G401.6 (cell line): ENCODE data around the gene MRRF.

Experiments
- FAIRE-seq: peaks from 2 replicates; lab custom pipeline; 2012; peaks lifted over from hg19 to GRCh38; lab: Jason Lieb, UNC

Gene MRRF

DNA sequence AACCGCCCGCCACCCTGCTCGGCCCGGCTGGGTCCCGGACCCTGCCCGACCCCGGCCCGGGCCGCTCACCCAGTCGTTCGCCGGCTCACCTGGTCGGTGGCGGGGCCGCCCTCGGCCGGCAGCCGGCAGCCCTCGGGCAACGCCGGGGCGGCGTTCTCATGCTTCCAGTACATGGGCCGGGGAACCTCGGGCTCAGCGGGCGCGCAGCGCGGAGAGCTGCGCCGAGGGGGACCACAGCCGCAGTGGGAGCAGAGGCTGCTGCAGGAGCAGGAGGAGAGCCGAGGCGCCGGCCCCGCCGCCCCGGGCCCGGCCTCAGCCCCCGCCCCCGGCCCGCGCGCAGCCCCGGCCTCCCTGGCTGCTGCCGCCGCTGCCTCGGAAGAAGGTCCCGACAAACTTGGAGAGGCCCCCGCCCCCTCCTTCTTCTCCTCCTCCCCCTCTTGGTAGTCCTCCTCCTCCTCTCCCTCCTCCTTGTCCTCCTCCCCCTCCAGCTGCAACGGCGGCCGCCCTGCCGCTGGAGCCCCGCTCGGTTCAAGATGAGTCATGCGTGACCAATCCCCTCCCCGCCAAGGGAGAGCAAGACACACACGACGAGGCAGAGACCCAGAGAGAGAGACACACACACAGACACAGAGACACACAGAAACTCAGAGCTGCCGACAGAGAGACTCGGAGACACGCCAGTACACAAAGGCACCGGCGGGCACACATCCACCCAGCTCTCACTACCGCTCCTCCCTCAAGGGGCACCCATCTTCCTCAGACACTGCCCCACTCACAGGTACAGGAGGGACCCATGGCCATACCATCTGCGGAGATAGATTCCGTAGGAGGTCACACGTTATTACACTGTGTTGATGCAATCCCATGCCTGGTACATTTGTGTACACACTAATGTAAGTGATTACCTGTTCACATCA, 35.9 kb upstream of the MRRF start, which contains the start of gene LHX6:
LHX6 (minus strand) TSS at position 390 of the 917 bp plus-strand sequence; CDS start at position 173, 217 bp downstream.
- no peak for FAIRE-seq

DNA sequence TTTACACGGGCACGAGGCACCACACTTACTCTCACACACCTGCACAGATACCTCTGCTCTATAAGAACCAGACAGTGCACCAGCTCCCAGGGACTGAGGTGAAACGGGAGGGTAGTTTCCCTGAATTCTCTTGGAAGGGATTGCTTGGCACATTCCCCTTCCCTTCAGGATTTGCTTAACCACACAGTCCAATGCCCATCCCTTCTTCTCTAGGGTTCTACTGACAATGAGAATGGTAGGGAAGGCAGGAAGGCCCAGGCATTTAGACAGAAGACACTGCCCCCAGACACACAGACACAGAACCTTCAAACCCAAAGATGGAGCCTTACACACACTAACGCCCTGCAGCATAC, 35.2 kb upstream of the MRRF start:
- FAIRE-seq = no peak

DNA sequence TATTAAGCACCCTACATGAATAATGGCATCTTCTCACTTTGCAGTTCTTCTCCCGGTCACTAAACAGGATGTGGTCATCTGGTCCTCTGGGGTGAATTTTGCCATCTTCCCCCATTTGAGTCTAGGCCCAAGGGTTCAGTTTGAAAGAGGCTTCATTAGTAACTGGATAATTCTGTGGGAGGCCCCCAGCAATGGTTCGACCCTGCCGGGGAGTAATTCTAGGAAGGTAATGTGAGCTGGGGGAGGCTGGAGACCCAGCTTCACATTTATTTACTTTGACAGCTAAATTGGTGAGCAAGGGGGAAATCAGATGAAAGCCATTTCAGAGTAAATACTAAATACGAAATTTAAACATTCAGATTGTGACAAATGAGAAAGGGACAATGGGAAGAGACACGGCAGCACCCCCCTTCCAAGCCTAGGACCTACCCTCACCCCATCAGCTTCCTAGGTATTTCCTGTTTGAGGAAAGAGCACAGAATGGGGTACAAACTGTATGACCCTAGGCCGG, 31.8 kb upstream of the MRRF start:
- no peak for FAIRE-seq

DNA sequence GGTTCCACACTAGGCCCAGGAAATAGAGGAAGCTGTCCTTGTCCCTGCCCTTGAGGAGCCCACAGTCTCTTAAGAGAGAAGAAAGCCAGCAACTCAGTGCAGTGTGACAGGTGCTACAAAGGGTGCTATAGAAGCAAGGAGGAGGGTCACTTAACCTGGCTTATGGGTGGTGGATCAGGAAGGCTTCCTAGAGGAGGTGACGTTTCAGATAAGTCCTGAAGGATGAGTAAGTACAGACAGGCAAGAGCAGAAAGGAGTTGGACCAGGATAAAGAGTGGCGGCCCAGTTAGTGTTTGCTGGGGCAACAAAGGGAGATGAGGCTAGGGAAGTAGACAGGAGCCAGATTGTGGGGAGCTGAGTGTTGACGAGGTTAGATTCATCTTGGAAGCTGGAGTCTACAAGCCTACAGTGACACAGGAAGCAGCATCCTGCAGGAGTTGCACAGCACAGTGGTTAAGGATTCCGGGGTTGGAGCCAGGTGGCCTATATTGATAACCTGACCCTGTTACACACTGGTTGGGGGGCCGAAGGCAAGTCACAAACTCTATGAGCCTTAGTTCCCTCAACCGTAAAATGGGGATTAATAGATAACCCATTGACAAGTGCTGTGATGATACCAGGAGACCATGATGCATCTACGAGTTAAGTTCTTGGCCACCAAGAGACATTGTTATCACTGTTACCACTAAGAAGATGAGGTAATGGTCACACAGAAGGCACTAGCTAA, 30.5 kb upstream of the MRRF start:
- no peak for FAIRE-seq

DNA sequence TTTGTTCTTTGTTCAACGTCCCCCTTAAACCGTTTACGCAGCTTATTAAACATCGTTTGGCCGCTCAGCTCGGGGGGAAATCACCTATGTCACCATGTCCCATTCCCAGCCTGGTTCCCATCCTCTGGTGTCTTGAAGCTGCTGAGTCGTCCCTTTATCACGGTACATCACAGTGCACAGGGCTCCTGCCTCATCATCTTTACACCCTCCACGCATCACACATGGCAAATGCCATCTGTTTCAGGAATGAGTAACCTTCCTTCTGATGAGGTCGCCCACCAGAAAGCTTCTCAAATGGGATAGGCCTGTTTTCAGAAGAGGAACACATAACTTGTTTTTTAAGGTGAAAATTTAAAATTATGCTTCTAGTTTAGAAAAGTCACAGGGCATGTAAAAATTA, 28.0 kb upstream of the MRRF start:
- FAIRE-seq = no peak

DNA sequence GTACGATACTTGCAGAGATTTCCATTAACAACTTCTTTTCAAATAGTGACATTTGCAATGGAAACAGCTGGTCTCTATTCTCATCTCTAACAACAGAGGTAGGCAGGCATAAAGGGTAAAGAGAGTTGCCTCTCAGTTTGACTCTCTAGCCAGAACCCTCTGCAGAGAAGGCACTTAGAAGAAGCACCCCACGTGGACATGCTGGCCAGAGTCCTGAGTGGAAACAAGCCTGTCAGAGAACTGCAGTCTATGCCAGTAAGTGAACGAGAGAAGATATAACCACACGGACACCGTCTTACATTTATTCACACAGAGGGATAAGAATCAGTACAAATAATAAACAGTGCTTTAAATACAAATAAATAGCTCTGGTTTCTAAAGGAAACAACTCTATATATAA, 25.0 kb upstream of the MRRF start:
- no peak for FAIRE-seq

DNA sequence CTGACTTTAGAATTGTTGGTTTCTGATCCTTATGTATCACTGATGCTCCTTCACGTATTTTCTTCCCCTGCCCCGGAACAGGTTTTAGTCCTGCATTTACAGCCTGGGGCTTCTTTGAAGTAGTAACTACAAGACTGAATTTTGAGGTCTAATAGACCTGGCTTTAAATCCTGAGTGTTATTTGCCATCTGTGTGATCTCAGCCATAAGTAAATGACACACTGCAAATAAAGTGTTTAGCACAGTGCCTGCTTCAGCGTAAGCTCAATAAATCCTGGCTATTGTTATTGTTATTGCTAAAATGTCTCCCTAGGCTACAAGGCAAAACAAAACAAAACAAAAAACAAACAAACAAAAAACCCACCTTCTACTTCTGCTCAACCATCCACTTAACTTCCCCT, 20.3 kb upstream of the MRRF start:
- no peak for FAIRE-seq

DNA sequence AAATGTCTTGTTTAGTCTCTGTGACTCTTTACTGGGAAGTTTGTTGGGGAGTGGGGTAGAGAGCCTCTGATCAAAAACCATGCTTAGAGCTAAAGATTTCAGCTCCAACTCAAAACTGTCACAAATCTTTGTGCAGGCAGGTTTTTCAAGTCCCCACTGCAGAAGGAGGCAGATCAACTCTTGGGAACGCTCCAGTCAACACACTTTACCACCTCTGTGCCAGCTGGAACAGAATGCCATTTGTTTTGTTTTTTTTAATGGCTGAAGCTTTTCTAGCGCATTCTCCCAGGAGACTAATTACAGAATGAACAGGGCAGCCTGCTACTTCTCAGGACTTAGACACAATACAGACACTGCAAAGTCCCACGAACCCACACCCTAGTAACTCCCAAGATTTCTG, 18.0 kb upstream of the MRRF start:
- no peak for FAIRE-seq

DNA sequence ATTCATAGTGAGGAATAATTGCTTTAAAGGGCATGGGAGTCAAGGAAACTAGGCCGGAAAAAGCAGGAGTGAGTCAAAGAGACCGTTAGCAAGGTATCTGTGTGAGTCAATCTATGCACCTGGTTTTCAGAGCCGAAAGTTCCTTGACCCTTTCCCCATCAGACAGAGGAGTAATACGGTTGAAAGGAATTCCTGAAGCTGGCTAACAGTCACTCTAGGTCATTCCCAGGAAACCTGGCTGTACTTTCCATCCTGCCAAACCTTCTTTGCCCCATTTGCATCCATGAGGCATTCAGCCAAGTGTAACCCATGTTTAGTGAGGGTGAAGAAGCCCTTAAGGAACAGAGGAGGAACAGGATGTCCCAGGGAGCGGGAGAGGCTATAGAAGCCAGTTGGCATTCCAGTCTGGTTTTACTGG, 16.2 kb upstream of the MRRF start:
- no peak for FAIRE-seq

DNA sequence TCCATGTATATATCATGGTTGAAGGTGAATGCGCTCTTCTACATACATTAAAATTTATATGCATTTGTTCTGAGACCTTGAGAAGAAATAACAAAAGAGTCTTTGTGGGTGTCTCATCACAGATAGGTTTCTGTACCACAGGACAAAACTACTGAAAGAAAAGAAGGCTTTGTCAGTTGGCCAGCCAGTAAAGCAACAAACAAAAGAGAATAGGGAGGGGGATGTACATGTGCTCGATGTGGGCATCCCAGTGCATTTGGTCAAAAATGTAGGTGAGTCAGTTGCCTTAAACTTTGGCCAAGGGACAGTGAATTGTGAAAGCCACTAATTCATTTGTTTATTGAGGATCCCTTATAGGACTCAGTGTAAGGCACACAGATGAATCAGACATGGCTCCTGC, 13.3 kb upstream of the MRRF start:
- no peak for FAIRE-seq

DNA sequence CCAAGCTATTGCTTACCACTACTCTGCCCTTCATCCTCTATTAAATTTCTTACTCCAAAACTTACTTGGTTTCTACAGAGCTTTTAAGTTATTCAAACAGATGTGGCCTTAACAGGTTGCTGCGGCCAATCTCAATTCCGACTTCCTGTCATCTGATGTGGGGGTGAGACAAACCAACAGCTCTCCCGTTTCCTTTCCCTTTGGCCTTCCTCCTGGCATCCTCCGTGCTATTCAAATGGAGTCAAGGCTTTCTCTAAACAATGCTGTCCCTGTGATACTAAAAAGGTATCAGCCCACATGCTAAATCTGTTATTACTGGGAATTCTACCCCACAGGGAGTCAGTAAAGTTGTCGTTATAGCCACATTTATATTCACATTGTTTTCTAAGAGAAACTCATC, 11.9 kb upstream of the MRRF start:
- FAIRE-seq = no peak

DNA sequence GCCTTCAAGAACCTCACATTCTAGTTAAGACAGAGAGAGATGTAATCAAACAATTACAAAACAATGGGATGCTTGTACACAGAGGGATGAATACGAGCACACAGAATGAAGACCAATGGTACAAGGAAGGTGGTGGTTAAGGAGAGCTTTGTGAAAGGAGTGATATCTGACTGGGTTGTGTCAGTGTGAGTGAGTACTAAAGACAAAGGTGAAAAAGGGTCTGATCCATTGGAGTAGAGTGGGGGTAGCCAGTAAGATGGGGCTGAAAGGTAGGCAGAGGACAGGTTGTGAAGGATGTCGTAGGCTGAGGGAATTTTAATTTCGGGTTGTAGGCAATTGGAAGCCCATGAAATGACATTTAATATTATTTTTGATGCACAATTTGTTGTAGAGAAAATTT, 9.9 kb upstream of the MRRF start:
- FAIRE-seq = no peak

DNA sequence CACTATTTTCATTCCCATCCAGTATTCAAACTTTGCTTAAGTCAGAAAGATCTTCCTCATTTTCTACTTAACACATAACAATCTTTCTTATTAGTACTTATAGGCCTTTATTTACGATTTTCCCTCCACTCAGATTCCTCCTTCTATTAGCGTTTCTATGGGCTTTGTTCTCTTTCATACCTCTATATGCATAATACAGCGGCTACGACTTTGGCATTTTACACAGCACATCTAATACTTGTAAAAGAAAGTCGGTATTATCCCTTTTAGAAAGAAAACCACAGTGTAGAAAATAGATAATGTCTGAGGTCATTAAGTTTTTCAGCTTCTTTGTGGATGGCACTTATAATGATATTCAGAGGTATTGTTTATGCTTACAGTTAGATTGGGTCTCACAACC, 8.5 kb upstream of the MRRF start:
- FAIRE-seq = no peak

DNA sequence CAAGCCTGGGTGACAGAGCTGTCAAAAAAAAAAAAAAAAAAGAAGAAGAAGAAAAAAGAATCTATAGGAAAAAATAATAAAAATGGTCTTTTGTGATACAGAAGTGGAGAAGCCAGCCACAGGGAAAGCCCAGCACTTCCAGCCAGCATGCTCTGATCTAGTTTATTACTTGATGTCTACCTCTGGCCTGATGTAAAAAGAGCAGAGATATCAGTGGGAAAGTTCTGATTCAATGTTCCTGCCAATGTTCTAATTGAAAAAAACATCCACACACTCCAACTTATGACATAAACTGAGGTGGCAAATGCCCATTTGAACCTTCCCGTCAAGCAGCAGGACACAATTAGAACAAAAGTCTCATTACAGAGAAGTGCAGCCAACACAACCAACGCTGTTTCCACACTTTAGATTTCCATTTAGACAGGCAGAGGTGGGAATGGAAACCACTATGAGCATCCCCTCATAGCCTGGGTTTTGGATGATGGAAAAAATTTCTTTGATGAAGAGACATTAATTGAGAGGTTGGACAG, 5.7 kb upstream of the MRRF start:
- no peak for FAIRE-seq

DNA sequence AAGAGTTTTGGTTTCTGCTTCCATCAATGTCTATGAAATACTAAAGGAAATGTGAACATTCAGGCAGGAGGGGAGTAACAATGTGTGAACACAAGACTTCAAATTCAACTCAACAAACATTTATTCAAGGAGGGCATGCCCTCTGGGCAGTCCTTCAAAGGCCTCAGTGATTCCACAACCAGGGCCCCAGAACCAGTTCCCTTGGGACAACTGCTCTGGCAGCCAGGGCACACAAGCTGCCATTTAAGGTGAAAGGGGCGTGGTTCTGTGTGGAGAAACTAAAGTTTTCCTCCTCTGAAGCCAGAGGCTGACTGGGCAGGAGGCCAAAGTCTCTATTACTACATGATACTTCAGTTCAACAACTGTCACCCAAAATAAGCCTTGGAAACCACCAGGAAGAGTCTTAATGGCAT, 3.2 kb upstream of the MRRF start:
- FAIRE-seq = no peak

DNA sequence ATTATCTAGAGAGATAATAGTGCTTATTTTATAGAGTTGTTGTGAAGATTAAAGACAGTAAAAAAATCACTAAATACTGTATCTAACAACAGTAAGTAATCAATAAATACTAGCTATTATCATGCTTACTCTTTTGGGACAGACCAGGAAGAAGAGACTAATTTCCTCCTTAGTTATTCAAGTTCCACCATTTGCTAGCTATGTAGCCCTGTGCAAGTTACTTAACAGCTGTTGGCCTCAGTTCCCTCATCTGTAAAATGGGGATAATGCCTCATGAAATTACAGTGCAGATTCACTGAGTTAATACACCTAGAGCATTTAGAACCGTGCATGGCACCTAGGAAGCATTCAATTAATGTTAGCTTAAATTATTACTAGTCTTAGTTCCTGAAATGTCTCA, 2.6 kb upstream of the MRRF start:
- no peak for FAIRE-seq

DNA sequence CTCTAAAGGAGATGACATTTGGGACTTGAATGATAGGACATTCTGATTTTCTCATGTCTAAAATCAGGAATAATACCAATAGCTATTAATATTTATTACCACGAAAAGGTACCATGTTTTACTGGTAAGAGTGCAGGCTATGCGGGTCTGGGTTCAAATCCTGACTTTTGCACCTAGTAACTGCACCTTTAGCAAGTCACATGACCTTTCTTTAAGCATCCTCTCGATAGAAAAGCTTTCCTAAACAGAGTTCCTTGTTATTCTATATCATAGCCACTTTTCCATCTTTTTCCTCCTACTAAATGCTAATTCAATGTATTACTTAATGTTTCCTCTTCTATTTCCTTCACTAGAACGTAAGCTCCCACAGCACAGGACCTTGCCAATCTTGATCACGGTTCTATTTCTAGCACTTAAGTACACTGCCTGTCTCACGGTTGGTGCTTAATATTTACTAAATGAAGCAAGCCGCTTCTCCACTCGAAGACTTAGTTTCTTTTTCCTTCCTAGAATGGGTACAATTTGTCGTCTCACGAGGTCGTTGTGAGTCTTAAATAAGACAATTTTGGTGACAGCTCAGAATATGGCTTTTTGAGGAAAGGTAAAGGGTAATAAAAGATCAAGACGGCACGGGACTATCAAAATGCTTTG, 858 bp upstream of the MRRF start:
- FAIRE-seq = no peak

DNA sequence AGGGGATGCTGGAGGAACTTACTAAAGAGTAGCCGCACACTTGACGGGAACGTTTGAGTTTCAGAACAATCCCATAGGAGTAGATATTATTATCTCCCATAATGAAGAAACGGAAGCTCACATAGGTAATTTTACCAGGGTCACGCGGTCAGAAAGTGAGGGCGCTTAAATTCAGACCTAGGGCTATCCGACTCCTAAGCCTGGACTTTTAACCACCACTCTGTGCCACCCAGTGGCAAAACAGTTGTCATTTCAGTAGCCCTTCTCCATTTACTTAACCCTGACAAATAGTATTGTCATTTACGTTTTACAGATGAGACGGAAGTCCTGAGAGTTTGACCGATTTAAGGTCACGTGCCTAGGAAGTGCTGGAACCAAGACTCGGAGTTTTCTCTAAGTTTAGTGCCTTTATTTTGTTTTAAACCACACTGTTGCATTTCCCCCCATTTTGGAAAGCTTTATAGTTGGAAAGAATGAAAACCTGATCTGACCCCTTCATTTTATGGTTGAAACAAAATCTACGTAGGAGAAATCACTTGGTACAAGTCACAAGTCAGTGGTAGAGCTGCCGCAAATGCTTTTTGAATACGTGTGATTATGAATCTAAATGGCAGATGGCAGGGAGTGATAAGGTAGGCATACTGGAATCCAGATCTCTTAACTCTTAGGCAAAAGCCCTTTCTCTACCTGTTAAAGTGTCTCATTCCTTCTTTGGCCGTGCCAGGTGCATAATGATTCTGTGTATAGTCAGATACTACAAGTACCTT, 650 bp downstream of the MRRF start:
- no peak for FAIRE-seq

DNA sequence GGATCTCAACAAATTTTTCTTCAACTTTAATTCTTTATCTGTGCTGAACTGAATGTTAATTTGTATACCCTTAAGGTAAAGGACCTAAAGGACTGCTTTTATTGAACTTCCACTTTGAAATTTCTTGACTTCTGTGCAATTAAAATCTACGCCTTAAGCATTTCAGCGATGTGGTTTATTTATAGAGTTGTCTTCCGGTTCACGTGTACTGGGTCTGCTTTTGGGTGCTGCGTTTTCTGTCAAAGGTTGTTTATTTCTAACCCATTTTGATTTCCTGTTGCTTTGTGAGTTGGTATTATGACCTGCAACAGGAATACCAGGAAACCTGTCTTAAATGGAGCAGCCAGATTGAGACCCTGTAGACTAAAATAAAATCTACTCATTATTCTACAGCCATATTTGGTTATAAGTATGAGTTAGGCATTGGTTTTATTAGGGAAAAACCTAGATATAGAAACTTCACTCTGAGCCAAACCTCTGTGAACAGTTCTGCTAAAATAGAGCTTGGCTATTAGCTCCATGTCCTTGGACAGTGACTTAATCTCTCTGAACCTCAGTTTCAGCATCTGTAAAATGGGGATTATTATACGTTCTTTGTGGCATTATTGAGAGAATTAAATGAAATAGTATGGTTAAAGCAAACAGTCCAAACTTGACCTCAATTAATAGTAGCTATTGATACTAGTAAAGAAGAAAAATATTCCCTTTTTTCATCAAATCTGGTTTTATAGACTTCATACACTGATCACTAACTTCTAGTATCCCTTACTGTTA, 3.5 kb downstream of the MRRF start:
- FAIRE-seq = no peak

DNA sequence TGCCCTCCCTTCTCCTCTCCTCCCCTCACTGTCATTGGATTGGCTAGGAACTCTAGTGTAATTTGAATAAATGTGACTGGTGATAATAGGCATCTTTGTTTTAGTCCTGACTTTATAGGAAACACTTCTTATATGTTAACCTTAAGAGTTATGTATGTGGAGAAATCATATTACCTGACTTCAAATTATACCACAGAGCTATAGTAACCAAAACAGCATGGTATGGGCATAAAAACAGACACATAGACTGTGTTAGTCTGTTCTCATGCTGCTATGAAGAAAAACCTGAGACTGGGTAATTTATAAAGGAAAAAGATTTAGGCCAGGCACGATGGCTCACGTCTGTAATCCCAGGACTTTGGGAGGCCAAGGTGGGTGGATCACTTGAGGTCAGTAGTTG, 9.4 kb downstream of the MRRF start:
- no peak for FAIRE-seq

DNA sequence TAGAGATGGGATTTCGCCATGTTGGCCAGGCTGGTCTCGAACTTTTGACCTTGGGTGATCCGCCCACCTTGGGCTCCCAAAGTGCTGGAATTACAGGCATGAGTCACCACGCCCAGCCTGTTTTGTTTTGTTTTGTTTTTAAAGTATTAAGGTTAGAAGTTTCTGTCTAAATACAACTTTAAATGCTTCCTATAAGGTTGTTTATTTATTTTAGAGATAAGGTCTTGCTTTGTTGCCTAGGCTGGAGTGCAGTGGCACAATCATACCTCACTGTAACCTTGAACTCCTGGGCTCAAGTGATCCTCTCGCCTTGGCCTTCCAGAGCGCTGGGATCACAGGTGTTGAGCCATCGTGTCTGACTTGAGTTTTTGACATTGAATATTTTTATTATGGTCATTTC, 11.4 kb downstream of the MRRF start:
- no peak for FAIRE-seq
